ENCODE results near the gene GCH1.

The GCH1 gene

GRCh38 chr14:54794159-54794558 is 108.5 kb downstream of the GCH1 start:
- DNase-seq, result no peak

- no peak for DNase-seq
These were observed 110.3 kb downstream of the GCH1 start for GRCh38 chr14:54792288-54792687.

All from CD4-positive, alpha-beta T cell treated with Interleukin-17A for 4 hours (primary cell).